Smooth muscle cell (in vitro differentiated cells): ENCODE data around the gene SIRT3. TPM values are rescaled to one million over a fixed set of nuclear protein-coding genes. Genes with fewer than 3 reads are reported as not detected.

ENCODE experiments used
- DNase-seq: peaks from one replicate; lab custom pipeline; 2025; ENCODE audit not compliant: unreplicated experiment; lab: John Stamatoyannopoulos, UW
- H2AFZ ChIP-seq: fragments of 200-600 bp; sonication (generic); 2 replicates; pipeline ENCODE4 v1.6.0; 2016; ENCODE audit warnings: antibody characterized with exemption, low read depth, mild to moderate bottlenecking
- H3F3A ChIP-seq: fragments of 200-600 bp; sonication (generic); 2 replicates; pipeline ENCODE4 v1.6.0; 2017; ENCODE audit warnings: antibody characterized with exemption, low read depth
- H3K27ac ChIP-seq: fragments of 200-600 bp; sonication (generic); 2 replicates; pipeline ENCODE4 v1.5.1; 2016; ENCODE audit warnings: low read depth, mild to moderate bottlenecking
- H3K27me3 ChIP-seq: fragments of 200-600 bp; sonication (generic); 2 replicates; pipeline ENCODE4 v1.6.1; 2016; ENCODE audit warnings: low read depth, mild to moderate bottlenecking
- H3K36me3 ChIP-seq: fragments of 200-600 bp; sonication (generic); 2 replicates; pipeline ENCODE4 v1.5.1; 2016; ENCODE audit warnings: low read depth
- H3K4me1 ChIP-seq: fragments of 200-600 bp; sonication (generic); 2 replicates; pipeline ENCODE4 v1.5.1; 2016; ENCODE audit warnings: low read depth
- H3K4me2 ChIP-seq: fragments of 200-600 bp; sonication (generic); 2 replicates; pipeline ENCODE4 v1.6.0; 2016; ENCODE audit warnings: mild to moderate bottlenecking
- H3K4me3 ChIP-seq: fragments of 200-600 bp; sonication (generic); 2 replicates; pipeline ENCODE4 v1.5.1; 2016; ENCODE audit warnings: mild to moderate bottlenecking
- H3K79me2 ChIP-seq: fragments of 200-600 bp; sonication (generic); 2 replicates; pipeline ENCODE4 v1.6.0; 2016; ENCODE audit warnings: low read depth, mild to moderate bottlenecking
- H3K9ac ChIP-seq: fragments of 200-600 bp; sonication (generic); 2 replicates; pipeline ENCODE4 v1.6.0; 2016; ENCODE audit warnings: low read depth
- H3K9me3 ChIP-seq: fragments of 200-600 bp; sonication (generic); replicated peaks from 2 replicates; pipeline ENCODE4 v1.5.1; 2016; ENCODE audit warnings: low read depth
- H4K20me1 ChIP-seq: fragments of 200-600 bp; sonication (generic); 2 replicates; pipeline ENCODE4 v1.6.0; 2016; ENCODE audit warnings: low read depth
- WGBS: methylation state at CpG from one replicate; pipeline ENCODE4 v1.1.7; 2016; ENCODE audit warnings: low lambda C conversion rate; 5-methylcytosine and 5-hydroxymethylcytosine counted together
- polyA plus RNA-seq: library from polyadenylated mRNA; unstranded; fragments of >200 nt; fragmentation: Nextera tagmentation; extraction: Ambion mirVana; gene quantifications from 2 replicates; pipeline ENCODE4 v1.2.1, GENCODE V29; 2016
- total RNA-seq: library from RNA; depleted of rRNA; stranded (reverse); fragments of >200 nt; gene quantifications from 2 replicates; pipeline ENCODE4 v1.2.3, GENCODE V29; 2014
- TF ChIP-seq, protein P1 (sequence below): fragments of 200-600 bp; sonication (generic); IDR thresholded peaks from 2 replicates; pipeline ENCODE4 v1.5.1; 2017; ENCODE audit warnings: borderline replicate concordance, mild to moderate bottlenecking, antibody characterized with exemption; ENCODE audit not compliant: insufficient read depth, poor library complexity, severe bottlenecking

Gene SIRT3
- total and polyA plus RNA-seq, 2 experiments from 2014 or later, result 13.0 to 19.8 TPM

DNA sequence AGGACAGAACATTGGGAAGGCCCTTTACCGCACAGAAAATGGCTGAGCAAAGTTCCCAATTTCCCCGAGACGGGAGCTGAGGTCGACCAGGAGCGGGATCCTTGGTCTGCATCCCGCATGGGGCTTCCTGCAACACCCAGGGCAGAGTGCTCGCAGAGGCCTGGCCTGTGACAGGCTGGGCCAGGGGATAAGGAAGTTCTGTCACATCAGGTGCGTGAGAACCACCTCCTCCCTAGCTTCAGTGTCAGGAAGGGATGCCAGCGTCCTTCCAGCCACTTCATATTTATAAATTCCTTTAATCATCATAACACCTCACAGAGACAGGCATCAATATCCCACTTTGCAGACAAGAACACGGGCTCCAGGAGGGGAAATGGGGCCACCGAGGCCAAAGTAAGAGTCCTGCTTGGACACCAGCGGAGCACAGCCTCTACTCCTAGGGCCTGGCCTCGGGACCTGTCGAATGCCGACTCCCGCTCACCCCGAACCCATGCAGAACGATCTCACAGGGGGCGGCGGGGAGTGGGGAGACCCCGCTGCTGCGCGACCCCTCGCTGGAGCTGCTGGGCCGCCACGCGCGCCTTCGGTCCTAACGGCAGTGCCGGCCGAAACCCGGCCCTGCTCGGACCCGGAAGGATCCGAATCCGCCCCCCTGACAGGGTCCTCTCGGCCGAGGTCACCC, 29.5 kb downstream of the SIRT3 start:
- Histone ChIP-seq H3K79me2 (peaks cover 79% of the 10 kb centered on the region), H4K20me1 (peaks cover 78% of the 10 kb centered on the region), H3K9me3 (no peaks in the 10 kb centered on the region), H3K27me3 (no peaks in the 10 kb centered on the region), H3K9ac (peak overlapping the region; percentile 95), H3K4me3 (peak overlapping the region; percentile 94), H3K4me1 (peaks cover 17% of the 10 kb centered on the region), H3K27ac (peak overlapping the region; percentile 99), H3K4me2 (peak overlapping the region; percentile 96), H3F3A (peaks cover 8% of the 10 kb centered on the region), H3K36me3 (no peaks in the 10 kb centered on the region), H2AFZ (no peak overlapping the region)
- TF ChIP-seq, protein P1, sequence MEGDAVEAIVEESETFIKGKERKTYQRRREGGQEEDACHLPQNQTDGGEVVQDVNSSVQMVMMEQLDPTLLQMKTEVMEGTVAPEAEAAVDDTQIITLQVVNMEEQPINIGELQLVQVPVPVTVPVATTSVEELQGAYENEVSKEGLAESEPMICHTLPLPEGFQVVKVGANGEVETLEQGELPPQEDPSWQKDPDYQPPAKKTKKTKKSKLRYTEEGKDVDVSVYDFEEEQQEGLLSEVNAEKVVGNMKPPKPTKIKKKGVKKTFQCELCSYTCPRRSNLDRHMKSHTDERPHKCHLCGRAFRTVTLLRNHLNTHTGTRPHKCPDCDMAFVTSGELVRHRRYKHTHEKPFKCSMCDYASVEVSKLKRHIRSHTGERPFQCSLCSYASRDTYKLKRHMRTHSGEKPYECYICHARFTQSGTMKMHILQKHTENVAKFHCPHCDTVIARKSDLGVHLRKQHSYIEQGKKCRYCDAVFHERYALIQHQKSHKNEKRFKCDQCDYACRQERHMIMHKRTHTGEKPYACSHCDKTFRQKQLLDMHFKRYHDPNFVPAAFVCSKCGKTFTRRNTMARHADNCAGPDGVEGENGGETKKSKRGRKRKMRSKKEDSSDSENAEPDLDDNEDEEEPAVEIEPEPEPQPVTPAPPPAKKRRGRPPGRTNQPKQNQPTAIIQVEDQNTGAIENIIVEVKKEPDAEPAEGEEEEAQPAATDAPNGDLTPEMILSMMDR, result no peak
- WGBS, result 13% methylated on average over 36 of the region's 39 CpGs
- no peak for DNase-seq

- no peaks in the 10 kb centered on the region for H3K9me3 ChIP-seq
- H3K4me2 ChIP-seq, result peak overlapping the region; percentile 96
- peak overlapping the region; percentile 94 for H3K4me3 ChIP-seq
- H3K79me2 ChIP-seq, result peaks cover 72% of the 10 kb centered on the region
- H3K27ac ChIP-seq, result peak overlapping the region; percentile 99
- H3F3A ChIP-seq, result peaks cover 8% of the 10 kb centered on the region
- peak overlapping the region; percentile 95 for H3K9ac ChIP-seq
- H2AFZ ChIP-seq, result no peak overlapping the region
- no peaks in the 10 kb centered on the region for H3K36me3 ChIP-seq
- TF ChIP-seq, protein P1, result no peak
- no peak for DNase-seq
- peaks cover 17% of the 10 kb centered on the region for H3K4me1 ChIP-seq
- H4K20me1 ChIP-seq, result peaks cover 75% of the 10 kb centered on the region
- H3K27me3 ChIP-seq, result no peaks in the 10 kb centered on the region
- 98% methylated on average over 7 of the region's 7 CpGs for WGBS
Measured at GRCh38 chr11:206002-206384, 30.1 kb downstream of the SIRT3 start.

DNA sequence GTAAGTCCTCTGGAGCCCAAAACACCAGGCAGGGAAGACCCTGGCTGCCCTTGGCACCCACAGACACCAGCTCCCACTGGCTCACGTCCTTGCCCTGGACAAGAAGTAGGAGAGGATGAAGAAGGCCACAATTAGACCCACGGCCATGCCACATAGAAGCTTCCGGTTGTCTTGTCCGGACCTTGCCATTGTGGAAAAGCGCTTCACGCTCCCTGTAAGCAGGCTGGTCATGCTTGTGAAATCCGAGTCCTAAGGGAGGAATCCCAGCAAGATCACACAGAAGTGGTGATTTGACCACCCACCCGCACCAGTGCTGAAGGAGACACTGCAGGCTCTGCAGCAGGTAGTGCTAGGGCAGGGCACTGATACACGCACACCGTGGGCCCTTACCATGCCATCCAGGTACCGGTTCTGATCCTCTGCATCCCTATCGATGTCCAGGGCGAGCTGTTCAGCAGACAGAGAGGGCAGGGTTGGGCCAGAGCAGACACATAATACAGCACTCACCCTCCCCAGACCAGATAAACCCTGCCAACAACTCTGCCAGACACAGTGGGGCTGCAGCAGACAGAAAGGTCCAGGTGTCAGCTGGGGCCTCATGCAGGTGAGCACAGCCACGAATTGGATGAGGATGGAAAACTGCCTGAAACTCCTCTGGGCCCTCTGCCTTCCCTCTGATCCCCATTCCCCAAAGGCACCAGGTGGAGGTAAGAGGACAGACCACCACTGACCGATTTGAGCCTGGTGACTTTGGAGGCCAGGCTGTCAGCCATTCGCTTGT, 30.7 kb downstream of the SIRT3 start:
- peak overlapping the region; percentile 94 for H3K4me3 ChIP-seq
- peak overlapping the region; percentile 96 for H3K4me2 ChIP-seq
- peaks cover 17% of the 10 kb centered on the region for H3K4me1 ChIP-seq
- H3K27me3 ChIP-seq, result no peaks in the 10 kb centered on the region
- H3K27ac ChIP-seq, result no peak overlapping the region
- WGBS, result 94% methylated on average over 16 of the region's 16 CpGs
- TF ChIP-seq, protein P1, result no peak
- H3K9ac ChIP-seq, result peak overlapping the region; percentile 95
- H3K9me3 ChIP-seq, result no peaks in the 10 kb centered on the region
- H2AFZ ChIP-seq, result no peak overlapping the region
- H3K79me2 ChIP-seq, result peaks cover 67% of the 10 kb centered on the region
- DNase-seq, result no peak
- no peaks in the 10 kb centered on the region for H3K36me3 ChIP-seq
- H4K20me1 ChIP-seq, result peaks cover 74% of the 10 kb centered on the region
- H3F3A ChIP-seq, result peaks cover 8% of the 10 kb centered on the region
